PC-9 (cell line): ENCODE data around the gene PWWP2B. TPM values are rescaled to one million over a fixed set of nuclear protein-coding genes. Genes with fewer than 3 reads are reported as not detected.

ENCODE experiments used
- BruUV-seq: library from RNA; stranded (reverse); fragments of 400-500 nt; replicated peaks from 2 replicates; lab custom pipeline; 2021; lab: Mats Ljungman, UMichigan
- CTCF ChIA-PET: fragments of 300-600 bp; sonication (Branson Sonifier 250); formaldehyde crosslinking; loops from one replicate; lab custom pipeline; 2022; ENCODE audit warnings: antibody characterized with exemption; lab: Charles Lee
- POLR2A ChIA-PET: fragments of 300-600 bp; sonication (Branson Sonifier 250); formaldehyde crosslinking; loops from one replicate; lab custom pipeline; 2022; ENCODE audit warnings: antibody characterized with exemption; ENCODE audit not compliant: unreplicated experiment; lab: Charles Lee
- DNase-seq, 2 experiments: peaks; one replicate each; pipeline versions ENCODE4 v3.0.0 to v3.0.0-alpha.2; 2015 to 2022; ENCODE audit warnings: mixed read lengths in 1 of 2
- H2AFZ ChIP-seq: fragments of 200-600 bp; sonication (generic); 2 replicates; pipeline ENCODE4 v1.8.1; 2017; ENCODE audit warnings: antibody characterized with exemption
- H3F3A ChIP-seq: fragments of 200-600 bp; sonication (generic); 2 replicates; pipeline ENCODE4 v1.8.1; 2017; ENCODE audit warnings: antibody characterized with exemption, mild to moderate bottlenecking, low read depth; ENCODE audit not compliant: insufficient read depth
- H3K27ac ChIP-seq: fragments of 200-600 bp; sonication (generic); 2 replicates; pipeline ENCODE4 v1.6.1; 2016; ENCODE audit warnings: mixed run types
- H3K27me3 ChIP-seq: fragments of 200-600 bp; sonication (generic); 2 replicates; pipeline ENCODE4 v1.6.1; 2016; ENCODE audit warnings: low read depth, mixed run types; ENCODE audit not compliant: insufficient read depth
- H3K36me3 ChIP-seq: fragments of 200-600 bp; sonication (generic); 2 replicates; pipeline ENCODE4 v1.6.1; 2016; ENCODE audit warnings: low read depth, mixed run types
- H3K4me1 ChIP-seq: fragments of 200-600 bp; sonication (generic); replicated peaks from 2 replicates; pipeline ENCODE4 v1.6.1; 2016; ENCODE audit warnings: mixed run types; ENCODE audit not compliant: insufficient read depth
- H3K4me2 ChIP-seq: fragments of 200-600 bp; sonication (generic); 2 replicates; pipeline ENCODE4 v1.6.1; 2017; ENCODE audit warnings: mixed run types
- H3K4me3 ChIP-seq: fragments of 200-600 bp; sonication (generic); 2 replicates; pipeline ENCODE4 v1.6.1; 2016; ENCODE audit warnings: mixed run types
- H3K79me2 ChIP-seq: fragments of 200-600 bp; sonication (generic); 2 replicates; pipeline ENCODE4 v1.6.1; 2017; ENCODE audit warnings: low read depth, mixed run types
- H3K9me2 ChIP-seq: fragments of 200-600 bp; sonication (generic); 2 replicates; pipeline ENCODE4 v1.8.1; 2017; ENCODE audit warnings: mild to moderate bottlenecking; ENCODE audit not compliant: insufficient read depth
- H3K9me3 ChIP-seq: fragments of 200-600 bp; sonication (generic); 2 replicates; pipeline ENCODE4 v1.8.1; 2016; ENCODE audit warnings: low read depth; ENCODE audit not compliant: insufficient read depth
- H4K20me1 ChIP-seq: fragments of 200-600 bp; sonication (generic); 2 replicates; pipeline ENCODE4 v1.8.1; 2017; ENCODE audit not compliant: insufficient read depth
- EZH2 ChIP-seq: fragments of 200-600 bp; sonication (generic); IDR thresholded peaks from 2 replicates; pipeline ENCODE4 v1.8.0; 2017; ENCODE audit warnings: antibody characterized with exemption, low read depth
- intact Hi-C: fragments of 100-400 bp; cut with micrococcal nuclease; formaldehyde crosslinking; loops from one replicate; pipeline ENCODE4 v1.10.0; 2022; ENCODE audit not compliant: unreplicated experiment
- total RNA-seq: library from RNA; stranded (reverse); gene quantifications from 2 replicates; pipeline ENCODE4 v1.2.3, GENCODE V29; 2021
- TF ChIP-seq, protein P1 (sequence below): fragments of 200-600 bp; sonication (generic); conservative IDR thresholded peaks from 2 replicates; pipeline ENCODE4 v1.6.1; 2017; ENCODE audit warnings: mixed run types, antibody characterized with exemption, mild to moderate bottlenecking, moderate library complexity

Gene PWWP2B
- total RNA-seq, 1 experiment from 2014 or later: 16.9 TPM

DNA sequence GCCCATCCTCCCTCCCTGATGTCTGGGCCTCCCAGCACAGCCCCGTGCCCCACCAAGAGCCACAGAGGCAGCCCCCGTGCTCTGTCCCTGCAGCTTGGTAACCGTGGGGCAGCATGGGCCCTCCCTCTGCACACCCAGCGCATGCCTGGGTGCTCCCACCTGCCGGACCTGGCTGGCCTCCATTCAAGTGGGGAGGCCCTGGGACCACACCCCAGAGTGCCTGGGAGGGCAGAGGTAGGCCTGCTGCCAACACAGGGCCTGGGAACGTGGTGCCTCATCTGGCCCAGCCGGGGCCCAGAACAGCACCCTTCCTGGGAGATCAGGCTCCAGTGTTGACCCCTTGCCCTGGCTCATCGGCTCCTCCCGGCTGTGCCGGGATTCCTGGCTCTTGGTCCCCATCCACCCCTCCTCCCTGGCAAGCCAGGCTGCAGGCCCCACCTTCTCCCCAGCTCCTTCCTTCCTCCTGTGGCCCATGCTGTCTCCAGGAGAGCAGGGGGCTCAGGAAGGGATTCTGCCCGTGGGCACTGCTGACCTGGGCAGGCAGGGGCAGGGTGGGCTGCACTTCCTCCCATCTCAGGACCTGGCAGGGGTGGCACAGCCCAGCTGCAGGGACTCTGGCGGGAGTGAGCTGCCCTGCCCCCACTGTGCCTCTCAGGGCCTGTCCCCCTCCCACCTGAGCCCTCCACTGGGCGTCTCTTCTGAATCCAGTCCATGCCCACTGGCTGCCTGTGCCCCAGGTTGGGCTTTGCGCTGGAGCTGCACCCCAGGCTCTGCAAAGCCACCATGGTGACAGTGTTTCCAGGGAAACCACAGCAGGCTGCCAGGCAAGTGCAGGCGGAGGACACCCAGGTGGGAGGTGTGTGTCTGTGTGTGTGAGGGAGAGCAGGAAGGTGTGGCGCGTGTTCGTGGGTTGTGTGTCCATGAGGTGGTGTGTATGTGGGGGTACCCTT lies 32.6 kb downstream of the PWWP2B start:
- TF ChIP-seq, protein P1, sequence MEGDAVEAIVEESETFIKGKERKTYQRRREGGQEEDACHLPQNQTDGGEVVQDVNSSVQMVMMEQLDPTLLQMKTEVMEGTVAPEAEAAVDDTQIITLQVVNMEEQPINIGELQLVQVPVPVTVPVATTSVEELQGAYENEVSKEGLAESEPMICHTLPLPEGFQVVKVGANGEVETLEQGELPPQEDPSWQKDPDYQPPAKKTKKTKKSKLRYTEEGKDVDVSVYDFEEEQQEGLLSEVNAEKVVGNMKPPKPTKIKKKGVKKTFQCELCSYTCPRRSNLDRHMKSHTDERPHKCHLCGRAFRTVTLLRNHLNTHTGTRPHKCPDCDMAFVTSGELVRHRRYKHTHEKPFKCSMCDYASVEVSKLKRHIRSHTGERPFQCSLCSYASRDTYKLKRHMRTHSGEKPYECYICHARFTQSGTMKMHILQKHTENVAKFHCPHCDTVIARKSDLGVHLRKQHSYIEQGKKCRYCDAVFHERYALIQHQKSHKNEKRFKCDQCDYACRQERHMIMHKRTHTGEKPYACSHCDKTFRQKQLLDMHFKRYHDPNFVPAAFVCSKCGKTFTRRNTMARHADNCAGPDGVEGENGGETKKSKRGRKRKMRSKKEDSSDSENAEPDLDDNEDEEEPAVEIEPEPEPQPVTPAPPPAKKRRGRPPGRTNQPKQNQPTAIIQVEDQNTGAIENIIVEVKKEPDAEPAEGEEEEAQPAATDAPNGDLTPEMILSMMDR: no peak
- TF ChIP-seq EZH2: no peak
- POLR2A ChIA-PET: interaction anchor here (0.6 kb wide), 1 partner anchor 17 kb away, joined by 4 read pairs; no protein-coding TSS in a partner anchor
- Histone ChIP-seq H3K4me2 (no peak overlapping the region), H3K27me3 (no peaks in the 10 kb centered on the region), H3K4me3 (no peak overlapping the region), H4K20me1 (no peaks in the 10 kb centered on the region), H3K9me2 (no peaks in the 10 kb centered on the region), H3F3A (no peaks in the 10 kb centered on the region), H3K9me3 (no peaks in the 10 kb centered on the region), H3K27ac (no peak overlapping the region), H3K36me3 (no peaks in the 10 kb centered on the region), H3K4me1 (no peaks in the 10 kb centered on the region), H2AFZ (no peak overlapping the region), H3K79me2 (no peaks in the 10 kb centered on the region)
- intact Hi-C loops: no loop called here
- CTCF ChIA-PET: no interaction called here
- no TSS peak for BruUV-seq
- DNase-seq: no peak

DNA sequence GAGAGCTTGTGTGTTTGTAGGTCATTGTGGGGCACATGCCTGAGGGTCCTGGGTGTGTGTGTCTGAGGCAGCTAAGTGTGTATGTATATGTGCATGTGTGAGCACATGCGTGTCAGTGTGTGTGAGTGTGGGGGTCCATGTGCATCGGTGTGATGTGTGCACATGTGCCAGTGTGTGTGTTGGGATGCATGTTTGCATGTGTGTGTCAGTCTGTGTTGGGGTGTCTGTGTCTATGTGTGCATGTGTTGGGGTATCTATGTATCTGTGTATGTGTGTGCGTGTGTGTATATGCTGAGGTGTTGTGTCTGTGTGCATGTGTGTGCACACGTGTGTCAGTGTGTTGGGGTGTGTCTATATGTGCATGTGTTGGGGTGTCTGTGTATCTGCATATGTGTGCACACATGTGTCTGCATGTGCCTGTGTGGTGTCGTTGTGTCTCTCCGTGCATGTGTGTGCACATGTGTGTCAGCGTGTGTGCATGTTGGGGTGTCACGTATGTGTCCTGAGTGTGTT lies 33.3 kb downstream of the PWWP2B start:
- Histone ChIP-seq H3K4me3 (no peak overlapping the region), H3K9me2 (no peaks in the 10 kb centered on the region), H2AFZ (no peak overlapping the region), H3K27ac (no peak overlapping the region), H3F3A (no peaks in the 10 kb centered on the region), H3K9me3 (no peaks in the 10 kb centered on the region), H4K20me1 (no peaks in the 10 kb centered on the region), H3K4me2 (no peak overlapping the region), H3K27me3 (no peaks in the 10 kb centered on the region), H3K79me2 (no peaks in the 10 kb centered on the region), H3K36me3 (no peaks in the 10 kb centered on the region), H3K4me1 (no peaks in the 10 kb centered on the region)
- intact Hi-C loops: no loop called here
- ChIA-PET POLR2A (no interaction called here), CTCF (no interaction called here)
- DNase-seq: no peak
- TF ChIP-seq, protein P1: no peak
- no peak for TF ChIP-seq EZH2
- BruUV-seq: no TSS peak

DNA sequence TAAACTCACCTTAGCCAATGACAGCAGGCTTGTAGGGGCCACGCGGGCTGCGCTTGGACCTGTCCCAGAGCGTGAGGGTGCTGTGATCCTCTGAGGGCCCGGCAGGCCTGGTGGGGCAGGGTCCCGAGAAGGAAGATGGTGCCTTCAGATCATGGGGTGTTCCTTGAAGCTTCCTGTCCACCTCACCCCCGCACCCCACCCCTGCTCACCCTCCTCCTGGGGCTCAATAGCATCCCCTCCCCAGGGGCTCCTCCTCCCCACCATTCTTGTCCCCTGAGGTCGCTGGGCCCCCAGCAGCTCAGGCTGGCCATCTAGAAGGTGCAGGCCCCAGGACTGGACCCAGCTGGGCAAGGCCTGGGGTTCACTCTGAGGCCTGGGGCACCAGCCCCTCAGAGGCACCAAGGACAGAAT lies 33.9 kb downstream of the PWWP2B start:
- no peak overlapping the region for H2AFZ ChIP-seq
- no peak overlapping the region for H3K4me3 ChIP-seq
- no peaks in the 10 kb centered on the region for H3K27me3 ChIP-seq
- no peak overlapping the region for H3K27ac ChIP-seq
- DNase-seq: no peak
- intact Hi-C loops: no loop called here
- H3K79me2 ChIP-seq: no peaks in the 10 kb centered on the region
- H3K4me2 ChIP-seq: no peak overlapping the region
- no peaks in the 10 kb centered on the region for H3K9me3 ChIP-seq
- no peaks in the 10 kb centered on the region for H3K4me1 ChIP-seq
- no TSS peak for BruUV-seq
- no peak for TF ChIP-seq EZH2
- TF ChIP-seq, protein P1: no peak
- no peaks in the 10 kb centered on the region for H3K36me3 ChIP-seq
- no peaks in the 10 kb centered on the region for H4K20me1 ChIP-seq
- H3F3A ChIP-seq: no peaks in the 10 kb centered on the region
- ChIA-PET POLR2A (no interaction called here), CTCF (no interaction called here)
- no peaks in the 10 kb centered on the region for H3K9me2 ChIP-seq
